Psoas muscle (tissue), 8 donors: ENCODE measurements around the gene IFI30. TPM values are rescaled to one million over a fixed set of nuclear protein-coding genes. Genes with fewer than 3 reads are reported as not detected.

Source experiments
- ATAC-seq, 4 donors: fragments of 200-7000 bp; cut with Tn5 transposase; one replicate each; pipeline ENCODE4 v1.9.1; 2020; ENCODE audit warnings: moderate library complexity in 3 of 4, mild to moderate bottlenecking in 2 of 4
- DNase-seq, 2 donors: peaks; one replicate each; pipeline ENCODE4 v3.0.0-alpha.2; 2020
- H3K27ac ChIP-seq: fragments of 200-600 bp; one replicate; pipeline ENCODE4 v1.8.0; 2022
- H3K27me3 ChIP-seq, 3 donors: fragments of 200-600 bp in 1 of 3; one replicate each; pipeline versions ENCODE4 v1.6.1 to v1.8.0; 2013 to 2022; ENCODE audit warnings: low read length in 2 of 3, mild to moderate bottlenecking in 2 of 3, moderate library complexity in 1 of 3; ENCODE audit not compliant: insufficient read depth in 3 of 3
- H3K36me3 ChIP-seq, 2 donors: fragments of 200-600 bp in 1 of 2; one replicate each; pipeline versions ENCODE4 v1.6.1 to v1.8.0; 2013 to 2022; ENCODE audit warnings: low read depth in 1 of 2, mild to moderate bottlenecking in 1 of 2, moderate library complexity in 1 of 2; ENCODE audit not compliant: insufficient read depth in 1 of 2
- H3K4me1 ChIP-seq: fragments of 200-600 bp; one replicate; pipeline ENCODE4 v1.8.0; 2022
- H3K4me3 ChIP-seq: fragments of 200-600 bp; one replicate; pipeline ENCODE4 v1.8.0; 2022; ENCODE audit warnings: mild to moderate bottlenecking
- H3K9me3 ChIP-seq: fragments of 200-600 bp; one replicate; pipeline ENCODE4 v1.8.0; 2022
- WGBS, 3 donors: extraction: QIAGEN DNeasy Blood & Tissue Kit; methylation state at CpG; one replicate each; pipeline versions ENCODE4 v1.1.6 to v1.1.7; 2013; 5-methylcytosine and 5-hydroxymethylcytosine counted together
- intact Hi-C, 2 donors: fragments of 100-400 bp; cut with DNase I; formaldehyde crosslinking; loops; one replicate each; pipeline versions ENCODE4 v1.11.0 to v1.14.2; 2022
- polyA plus RNA-seq, 3 donors: library from polyadenylated mRNA; stranded (reverse); fragments of 200-250 nt; gene quantifications; one replicate each; pipeline ENCODE4 v1.2.3, GENCODE V29; 2013
- total RNA-seq, 4 donors: library from RNA; stranded (reverse); fragmentation: NEBNext Ultra II Directional in 2 of 4; extraction: Animal tissue kit (Norgen Biotek cat#: 25700) in 2 of 4; gene quantifications; one replicate each; pipeline versions ENCODE4 v1.2.1 to v1.2.4, GENCODE V29; 2021 to 2023
- TF ChIP-seq, protein P1 (sequence below): fragments of 200-600 bp; IDR thresholded peaks from one replicate; pipeline ENCODE4 v1.8.0; 2022; ENCODE audit warnings: antibody characterized with exemption
- donor health status: healthy with polysubstance abuse.
- donor health status: DM: no; HTN: no; CAD: no; lungs with moderate emphysema.
- donor health status: Bipolar disorder and iron deficiency.
- donor health status: healthy.
- donor health status: DM: yes; HTN: yes; CAD: no.
- donor health status: DM: no; HTN: no; CAD: no.
- donor health status: DM: no; HTN: no; CAD: no.
- donor health status: DM: yes; HTN: yes; CAD: no.

IFI30 gene
- total and polyA plus RNA-seq, 7 donors: 1.4 to 21.5 (median 10.1) TPM

DNA sequence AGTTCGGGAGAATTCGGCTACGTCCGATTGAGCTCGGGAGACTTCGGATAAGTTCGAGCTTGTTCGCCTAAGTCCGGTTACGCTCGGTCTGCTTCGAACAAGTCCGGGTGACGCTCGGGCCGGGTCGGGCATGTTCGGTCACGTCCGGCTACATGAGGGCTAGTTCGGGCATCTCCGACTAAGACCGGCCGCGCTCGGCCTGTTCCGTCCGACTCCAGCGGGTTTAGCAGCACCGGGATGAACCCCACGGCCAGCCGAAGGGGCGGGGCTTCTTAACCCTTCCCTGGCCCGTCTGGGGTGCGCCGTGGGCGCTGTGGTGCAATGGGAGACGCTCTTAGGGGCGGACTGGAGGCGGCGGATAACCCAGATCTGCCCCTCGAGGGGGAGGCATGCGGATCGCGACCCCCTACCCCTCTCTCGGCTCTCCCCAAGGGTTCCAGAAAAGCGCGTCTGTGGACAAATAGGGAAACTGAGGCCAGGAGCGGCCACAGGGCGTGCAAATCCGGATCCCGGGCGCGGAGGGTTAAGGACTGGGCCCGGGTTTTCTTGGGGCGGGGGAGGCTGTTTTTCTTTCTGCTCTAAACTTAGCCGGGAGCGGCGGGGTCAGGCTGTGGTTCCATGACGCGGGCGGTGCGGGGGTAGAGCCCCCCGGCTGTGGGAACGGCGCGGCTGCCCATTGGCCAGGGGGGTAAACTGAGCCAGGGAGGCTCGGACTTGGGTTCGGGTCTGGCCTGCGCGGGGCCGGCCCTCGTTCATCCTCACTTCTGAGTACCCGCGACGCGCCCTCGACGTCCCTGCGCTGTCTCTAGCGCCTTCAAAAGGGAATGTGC lies 51.1 kb downstream of the IFI30 start:
- Histone ChIP-seq H3K9me3 (no peaks in the 10 kb centered on the region), H3K4me3 (peak overlapping the region; percentile 65), H3K4me1 (peaks cover 27% of the 10 kb centered on the region), H3K27me3 (peaks cover 0 to 3% (median 0%) of the 10 kb centered on the region in 3 donors), H3K36me3 (no peaks in the 10 kb centered on the region), H3K27ac (peak overlapping the region; percentile 69)
- WGBS, 3 donors: 2 to 5% (median 4%) methylated on average over 57 to 81 of the region's 81 CpGs
- intact Hi-C loops: loop anchor here in 1 of 2 donors (5.0 to 10.0 kb wide), 2 partner anchors 72 to 190 kb away; partner anchors contain the start of genes PIK3R2 and SSBP4
- TF ChIP-seq, protein P1, sequence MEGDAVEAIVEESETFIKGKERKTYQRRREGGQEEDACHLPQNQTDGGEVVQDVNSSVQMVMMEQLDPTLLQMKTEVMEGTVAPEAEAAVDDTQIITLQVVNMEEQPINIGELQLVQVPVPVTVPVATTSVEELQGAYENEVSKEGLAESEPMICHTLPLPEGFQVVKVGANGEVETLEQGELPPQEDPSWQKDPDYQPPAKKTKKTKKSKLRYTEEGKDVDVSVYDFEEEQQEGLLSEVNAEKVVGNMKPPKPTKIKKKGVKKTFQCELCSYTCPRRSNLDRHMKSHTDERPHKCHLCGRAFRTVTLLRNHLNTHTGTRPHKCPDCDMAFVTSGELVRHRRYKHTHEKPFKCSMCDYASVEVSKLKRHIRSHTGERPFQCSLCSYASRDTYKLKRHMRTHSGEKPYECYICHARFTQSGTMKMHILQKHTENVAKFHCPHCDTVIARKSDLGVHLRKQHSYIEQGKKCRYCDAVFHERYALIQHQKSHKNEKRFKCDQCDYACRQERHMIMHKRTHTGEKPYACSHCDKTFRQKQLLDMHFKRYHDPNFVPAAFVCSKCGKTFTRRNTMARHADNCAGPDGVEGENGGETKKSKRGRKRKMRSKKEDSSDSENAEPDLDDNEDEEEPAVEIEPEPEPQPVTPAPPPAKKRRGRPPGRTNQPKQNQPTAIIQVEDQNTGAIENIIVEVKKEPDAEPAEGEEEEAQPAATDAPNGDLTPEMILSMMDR: no peak
- peak; percentile 96 to 100 (median 97) for ATAC-seq
- DNase-seq: peak; percentile 99

DNA sequence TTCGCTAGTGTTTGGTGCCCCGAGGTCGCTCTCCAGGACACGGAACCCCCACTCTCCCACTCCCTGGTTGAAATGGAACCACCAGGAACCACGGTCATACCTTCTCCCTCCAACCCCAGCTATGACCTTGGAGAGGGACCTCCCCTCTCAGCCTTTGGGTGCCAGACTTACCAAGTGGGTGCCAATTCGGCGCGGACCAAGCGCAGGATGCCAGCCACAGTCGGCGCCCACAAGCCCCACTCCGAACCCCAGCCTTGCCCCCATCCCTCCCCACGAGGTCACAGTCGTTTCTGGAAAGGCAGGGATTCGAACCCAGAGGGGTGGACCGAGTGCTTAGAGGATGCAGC lies 51.7 kb downstream of the IFI30 start:
- WGBS, 3 donors: 25 to 40% (median 26%) methylated on average over 15 to 16 of the region's 16 CpGs
- TF ChIP-seq, protein P1: no peak
- peaks cover 0 to 3% (median 0%) of the 10 kb centered on the region in 3 donors for H3K27me3 ChIP-seq
- no peaks in the 10 kb centered on the region for H3K9me3 ChIP-seq
- intact Hi-C loops: loop anchor here in 1 of 2 donors (10.0 kb wide), 1 partner anchor 189 kb away; the partner anchor contains the start of gene SSBP4
- ATAC-seq (no peak), DNase-seq (no peak)
- peak overlapping the region; percentile 69 for H3K27ac ChIP-seq
- H3K36me3 ChIP-seq: no peaks in the 10 kb centered on the region
- peaks cover 27% of the 10 kb centered on the region for H3K4me1 ChIP-seq
- peak overlapping the region; percentile 65 for H3K4me3 ChIP-seq

DNA sequence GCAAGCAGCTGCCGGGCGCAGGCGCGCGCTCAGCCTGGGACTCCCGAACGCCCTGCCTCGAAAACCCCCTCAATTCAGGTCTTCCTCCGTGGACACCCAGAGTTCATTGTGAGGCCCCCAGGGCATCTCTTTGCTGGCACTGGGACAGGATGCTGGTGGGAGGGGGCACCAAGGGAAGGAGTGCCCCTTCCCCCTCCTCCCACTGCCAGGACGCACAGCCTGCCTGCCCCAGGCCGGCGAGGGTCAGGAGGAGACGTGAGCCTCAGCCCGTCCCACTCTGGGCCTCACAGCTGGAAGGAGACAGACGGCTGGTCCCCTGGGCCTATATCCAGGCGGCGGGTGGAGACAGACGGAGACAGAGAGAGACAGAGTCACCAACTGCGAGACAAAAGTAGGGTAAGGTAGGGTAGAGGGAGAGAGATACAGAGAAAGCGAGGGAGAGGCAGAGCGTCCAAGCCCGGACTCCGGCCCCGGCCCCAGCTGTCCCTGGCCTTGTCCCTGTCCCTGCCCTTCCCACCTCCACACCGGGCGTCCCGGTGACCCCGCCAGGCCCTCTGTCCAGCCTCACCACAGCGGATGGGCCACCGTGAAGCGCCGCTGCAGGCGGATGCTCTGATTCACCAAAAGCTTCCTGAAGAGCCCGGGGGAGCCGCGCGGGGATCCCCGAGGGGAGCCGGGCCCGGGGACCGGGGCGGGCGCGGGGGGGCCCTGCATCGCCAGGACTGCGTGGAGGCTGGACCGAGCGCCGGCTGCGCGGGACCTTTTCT lies 52.3 kb downstream of the IFI30 start, which contains the start of gene PDE4C:
TSS of gene PDE4C (minus strand) at position 737 of the 767 bp plus-strand sequence. CDS start at position 714, 23 bp downstream.
- Histone ChIP-seq H3K27me3 (peaks cover 0 to 3% (median 0%) of the 10 kb centered on the region in 3 donors), H3K4me1 (peaks cover 27% of the 10 kb centered on the region), H3K27ac (peak within 1 kb of the TSS; percentile 69), H3K36me3 (no peaks in the 10 kb centered on the region), H3K9me3 (no peaks in the 10 kb centered on the region), H3K4me3 (peak within 1 kb of the TSS; percentile 65)
- TF ChIP-seq, protein P1: no peak
- intact Hi-C loops: loop anchor here in 1 of 2 donors (10.0 kb wide), 1 partner anchor 189 kb away; the partner anchor contains the start of gene SSBP4
- 7 to 15% (median 9%) methylated on average over 32 to 51 of the region's 51 CpGs for WGBS, 3 donors
- DNase-seq (peak; percentile 26 to 74), ATAC-seq (no peak)

DNA sequence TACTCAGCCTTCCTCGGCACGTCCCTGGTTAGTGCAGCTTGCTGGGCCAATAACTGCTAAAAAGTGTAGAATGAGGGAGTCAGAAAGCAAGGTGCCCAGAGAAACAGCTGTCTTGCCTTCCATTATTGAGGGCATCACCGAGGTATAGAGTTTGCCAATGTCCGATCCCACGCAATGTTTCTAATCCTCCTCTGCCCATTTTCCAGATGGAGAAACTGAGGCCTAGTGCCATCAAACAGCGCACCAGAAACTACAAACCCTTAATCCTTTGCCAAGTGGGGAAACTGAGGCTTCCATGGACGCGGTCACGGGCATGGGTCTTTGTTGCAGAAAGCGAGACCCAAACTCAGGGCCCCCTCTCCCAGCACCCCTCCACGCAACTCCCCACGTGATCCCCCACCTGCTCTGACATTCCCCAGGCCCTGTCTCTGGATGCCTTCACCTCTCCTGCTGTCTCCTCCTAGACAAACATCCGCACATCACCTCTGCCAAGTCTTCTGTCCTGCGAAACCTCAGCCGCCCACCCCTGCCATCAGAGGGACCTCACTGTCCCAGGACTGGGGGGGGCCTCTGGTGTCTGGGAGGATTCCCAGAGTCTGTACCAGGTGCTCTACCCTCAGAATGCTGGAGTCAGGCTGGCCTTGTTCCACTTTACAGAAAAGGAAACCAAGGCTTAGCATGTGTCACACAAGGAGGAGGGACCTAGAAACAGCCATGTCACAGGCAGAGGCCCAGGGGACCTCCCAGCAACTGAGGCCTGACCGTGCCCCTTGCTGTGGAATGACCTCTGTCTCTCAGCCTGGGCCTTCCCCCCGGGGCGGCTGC lies 53.6 kb downstream of the IFI30 start:
- intact Hi-C loops: loop anchor here in 1 of 2 donors (10.0 kb wide), 1 partner anchor 188 kb away; the partner anchor contains the start of gene SSBP4
- H3K27me3 ChIP-seq: peaks cover 0 to 10% (median 0%) of the 10 kb centered on the region in 3 donors
- WGBS, 3 donors: 64 to 78% (median 71%) methylated on average over 18 of the region's 18 CpGs
- H3K9me3 ChIP-seq: no peaks in the 10 kb centered on the region
- ATAC-seq: no peak
- DNase-seq: no peak
- peak overlapping the region; percentile 36 for H3K27ac ChIP-seq
- H3K4me1 ChIP-seq: peaks cover 27% of the 10 kb centered on the region
- H3K4me3 ChIP-seq: no peak overlapping the region
- H3K36me3 ChIP-seq: no peaks in the 10 kb centered on the region
- TF ChIP-seq, protein P1: no peak
